ENCODE measurements around the gene ABCG2. TPM values are rescaled to one million over a fixed set of nuclear protein-coding genes. Genes with fewer than 3 reads are reported as not detected.
"Not testable (repeated sequence)": the region's sequence is repeated elsewhere in the genome, so short reads cannot be mapped to it uniquely, and the experiment has no call there.

Gene ABCG2
- total RNA-seq, 2 experiments from 2014 or later, result 0.75 to 0.81 TPM

- ChIA-PET POLR2A (no interaction called here), CTCF (no interaction called here)
- Mint-ChIP-seq H3K27ac (no peak overlapping the region), H3K27me3 (peaks cover 1% of the 10 kb centered on the region), H3K4me1 (ENCODE audit: low read depth) (no peaks in the 10 kb centered on the region), H3K36me3 (no peaks in the 10 kb centered on the region), H3K4me3 (no peak overlapping the region), H3K9me3 (no peaks in the 10 kb centered on the region)
- intact Hi-C loops (cut with micrococcal nuclease), result no loop called here
- no peak for DNase-seq
Observed at GRCh38 chr4:88134536-88135355, 23.7 kb downstream of the ABCG2 start.

GRCh38 chr4:88134111-88134510 lies 24.3 kb downstream of the ABCG2 start:
- Mint-ChIP-seq H3K4me3 (no peak overlapping the region), H3K4me1 (ENCODE audit: low read depth) (no peaks in the 10 kb centered on the region), H3K9me3 (no peaks in the 10 kb centered on the region), H3K27me3 (peaks cover 1% of the 10 kb centered on the region), H3K36me3 (no peaks in the 10 kb centered on the region), H3K27ac (no peak overlapping the region)
- ChIA-PET POLR2A (no interaction called here), CTCF (no interaction called here)
- intact Hi-C loops (cut with micrococcal nuclease), result no loop called here
- no peak for DNase-seq

DNA sequence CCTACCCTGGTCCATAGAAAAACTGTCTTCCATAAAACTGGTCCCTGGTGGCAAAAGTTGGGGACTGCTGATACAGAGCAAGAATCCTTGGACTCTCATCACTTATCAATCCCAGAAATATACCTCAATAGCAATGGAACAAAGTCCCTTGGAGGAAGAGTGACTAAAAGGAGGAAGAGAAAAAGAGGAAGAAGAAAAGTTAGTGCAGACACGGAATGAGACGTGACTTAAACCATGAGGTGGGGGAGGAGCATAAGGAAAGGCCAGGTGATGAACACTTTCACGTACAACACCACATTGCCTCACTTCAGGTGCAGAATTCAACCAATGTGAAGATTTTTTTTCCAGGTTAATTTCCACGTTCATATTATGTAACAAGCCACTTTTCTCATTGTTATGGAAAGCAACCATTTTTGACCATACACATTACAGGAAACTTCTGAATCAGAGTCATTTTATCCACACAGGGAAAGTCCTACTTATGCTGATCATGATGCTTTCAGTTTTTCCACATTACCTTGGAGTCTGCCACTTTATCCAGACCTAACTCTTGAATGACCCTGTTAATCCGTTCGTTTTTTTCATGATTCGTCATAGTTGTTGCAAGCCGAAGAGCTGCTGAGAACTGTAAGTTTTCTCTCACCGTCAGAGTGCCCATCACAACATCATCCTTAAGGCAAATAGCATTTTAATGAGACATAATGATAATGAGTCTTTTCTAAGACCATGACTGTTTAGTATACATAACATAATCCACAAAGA lies 27.7 kb downstream of the ABCG2 start:
- H3K4me1 Mint-ChIP-seq (ENCODE audit: low read depth), result no peaks in the 10 kb centered on the region
- CTCF ChIA-PET, result no interaction called here
- POLR2A ChIA-PET, result no interaction called here

DNA sequence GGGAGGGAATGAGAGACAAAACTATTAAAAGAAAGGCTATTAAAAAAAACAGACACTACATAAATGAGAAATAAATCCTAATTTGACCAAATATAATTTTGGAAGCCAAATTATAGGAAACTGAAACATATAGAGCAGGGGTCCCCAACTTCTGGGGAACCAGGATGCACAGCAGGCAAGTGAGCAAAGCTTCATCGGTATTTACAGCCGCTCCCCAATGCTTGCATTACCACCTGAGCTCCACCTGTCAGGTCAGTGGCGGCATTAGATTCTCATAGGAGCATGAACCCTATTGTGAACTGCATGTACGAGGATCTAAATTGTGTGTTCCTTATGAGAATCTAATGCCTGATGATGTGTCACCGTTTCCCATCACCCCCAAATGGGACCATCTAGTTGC lies 28.4 kb downstream of the ABCG2 start:
- intact Hi-C loops (cut with micrococcal nuclease), result no loop called here
- CTCF ChIA-PET, result no interaction called here
- Mint-ChIP-seq H3K4me1 (ENCODE audit: low read depth) (no peaks in the 10 kb centered on the region), H3K4me3 (no peak overlapping the region), H3K36me3 (no peaks in the 10 kb centered on the region), H3K9me3 (no peaks in the 10 kb centered on the region), H3K27me3 (peaks cover 1% of the 10 kb centered on the region), H3K27ac (no peak overlapping the region)
- DNase-seq, result no peak
- POLR2A ChIA-PET, result no interaction called here

More for the DNA sequence above, 27.7 kb downstream of the ABCG2 start:
- no peak for DNase-seq
- Mint-ChIP-seq H3K36me3 (no peaks in the 10 kb centered on the region), H3K27me3 (peaks cover 1% of the 10 kb centered on the region), H3K9me3 (no peaks in the 10 kb centered on the region), H3K27ac (no peak overlapping the region), H3K4me3 (no peak overlapping the region)
- intact Hi-C loops (cut with micrococcal nuclease), result no loop called here

GRCh38 chr4:88122260-88122659 lies 36.2 kb downstream of the ABCG2 start:
- intact Hi-C loops (cut with micrococcal nuclease); POLR2A ChIA-PET; H3K4me1 Mint-ChIP-seq (ENCODE audit: low read depth); H3K4me3 Mint-ChIP-seq; H3K27me3 Mint-ChIP-seq; DNase-seq; CTCF ChIA-PET; H3K27ac Mint-ChIP-seq: not testable (repeated sequence)
- Mint-ChIP-seq H3K36me3 (peaks cover 13% of the 10 kb centered on the region), H3K9me3 (peaks cover 23% of the 10 kb centered on the region)

DNA sequence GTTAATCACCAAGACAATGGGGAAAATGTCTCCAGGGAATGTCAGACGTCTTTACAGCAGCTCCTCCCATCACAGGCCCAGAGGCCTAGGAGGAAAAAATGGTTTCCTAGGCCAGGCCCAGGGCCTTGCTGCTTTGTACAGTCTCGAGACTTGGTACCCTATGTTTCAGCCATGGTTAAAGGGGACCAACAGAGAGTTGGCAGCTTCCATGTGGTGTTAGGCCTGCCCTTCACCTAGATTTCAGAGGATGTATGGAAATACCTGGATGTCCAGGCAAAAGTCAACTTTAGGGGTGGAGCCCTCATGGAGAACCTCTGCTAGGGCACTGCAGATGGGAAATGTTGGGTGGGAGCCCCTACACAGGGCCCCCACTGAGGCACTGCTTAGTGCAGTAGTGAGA lies 38.5 kb downstream of the ABCG2 start:
- intact Hi-C loops (cut with micrococcal nuclease), result no loop called here
- peaks cover 23% of the 10 kb centered on the region for H3K9me3 Mint-ChIP-seq
- H3K27ac Mint-ChIP-seq, result no peak overlapping the region
- H3K36me3 Mint-ChIP-seq, result peaks cover 13% of the 10 kb centered on the region
- CTCF ChIA-PET, result no interaction called here
- peaks cover 3% of the 10 kb centered on the region for H3K27me3 Mint-ChIP-seq
- POLR2A ChIA-PET, result no interaction called here
- H3K4me3 Mint-ChIP-seq, result no peak overlapping the region
- H3K4me1 Mint-ChIP-seq (ENCODE audit: low read depth), result no peaks in the 10 kb centered on the region
- no peak for DNase-seq

DNA sequence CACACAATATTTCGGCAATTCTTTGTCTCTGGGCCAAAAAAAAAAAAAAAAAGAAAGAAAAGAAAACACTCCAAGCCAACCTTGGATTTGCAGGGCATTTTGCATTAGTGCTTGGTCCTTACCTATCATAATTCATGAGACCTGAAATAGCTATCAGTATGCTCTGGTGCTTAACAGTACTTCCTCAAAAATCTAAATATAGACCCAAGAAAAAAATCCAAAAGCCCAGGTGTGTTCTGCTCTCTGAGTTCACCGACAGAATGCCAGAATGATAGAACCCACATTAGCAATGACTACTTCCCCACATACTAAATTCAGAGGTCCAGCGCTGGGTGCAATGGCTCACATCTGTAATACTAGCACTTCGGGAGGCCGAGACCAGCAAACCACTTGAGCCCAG lies 42.9 kb downstream of the ABCG2 start:
- POLR2A ChIA-PET, result no interaction called here
- no peak for DNase-seq
- intact Hi-C loops (cut with micrococcal nuclease), result no loop called here

GRCh38 chr4:88112856-88113255 lies 45.6 kb downstream of the ABCG2 start:
- ChIA-PET CTCF (no interaction called here), POLR2A (no interaction called here)
- Mint-ChIP-seq H3K9me3 (no peaks in the 10 kb centered on the region), H3K4me1 (ENCODE audit: low read depth) (no peaks in the 10 kb centered on the region), H3K27me3 (no peaks in the 10 kb centered on the region), H3K36me3 (no peaks in the 10 kb centered on the region), H3K27ac (no peak overlapping the region), H3K4me3 (no peak overlapping the region)
- intact Hi-C loops (cut with micrococcal nuclease), result no loop called here
- DNase-seq, result no peak

More for the DNA sequence above, 42.9 kb downstream of the ABCG2 start:
- CTCF ChIA-PET, result interaction anchor here (1.0 kb wide), 1 partner anchor 77 kb away, joined by 4 read pairs; no protein-coding TSS in a partner anchor
- no peaks in the 10 kb centered on the region for H3K27me3 Mint-ChIP-seq
- H3K27ac Mint-ChIP-seq, result no peak overlapping the region
- no peak overlapping the region for H3K4me3 Mint-ChIP-seq
- H3K4me1 Mint-ChIP-seq (ENCODE audit: low read depth), result no peaks in the 10 kb centered on the region
- H3K9me3 Mint-ChIP-seq, result peaks cover 17% of the 10 kb centered on the region
- H3K36me3 Mint-ChIP-seq, result peaks cover 7% of the 10 kb centered on the region

GRCh38 chr4:88110826-88111225 lies 47.6 kb downstream of the ABCG2 start:
- H3K36me3 Mint-ChIP-seq, result no peaks in the 10 kb centered on the region
- no peak overlapping the region for H3K27ac Mint-ChIP-seq
- H3K9me3 Mint-ChIP-seq, result no peaks in the 10 kb centered on the region
- POLR2A ChIA-PET, result no interaction called here
- intact Hi-C loops (cut with micrococcal nuclease), result no loop called here
- CTCF ChIA-PET, result interaction anchor here (0.6 kb wide), 1 partner anchor 62 kb away, joined by 3 read pairs; no protein-coding TSS in a partner anchor
- H3K4me3 Mint-ChIP-seq, result no peak overlapping the region
- peaks cover 2% of the 10 kb centered on the region for H3K4me1 Mint-ChIP-seq (ENCODE audit: low read depth)
- no peaks in the 10 kb centered on the region for H3K27me3 Mint-ChIP-seq
- DNase-seq, result no peak

DNA sequence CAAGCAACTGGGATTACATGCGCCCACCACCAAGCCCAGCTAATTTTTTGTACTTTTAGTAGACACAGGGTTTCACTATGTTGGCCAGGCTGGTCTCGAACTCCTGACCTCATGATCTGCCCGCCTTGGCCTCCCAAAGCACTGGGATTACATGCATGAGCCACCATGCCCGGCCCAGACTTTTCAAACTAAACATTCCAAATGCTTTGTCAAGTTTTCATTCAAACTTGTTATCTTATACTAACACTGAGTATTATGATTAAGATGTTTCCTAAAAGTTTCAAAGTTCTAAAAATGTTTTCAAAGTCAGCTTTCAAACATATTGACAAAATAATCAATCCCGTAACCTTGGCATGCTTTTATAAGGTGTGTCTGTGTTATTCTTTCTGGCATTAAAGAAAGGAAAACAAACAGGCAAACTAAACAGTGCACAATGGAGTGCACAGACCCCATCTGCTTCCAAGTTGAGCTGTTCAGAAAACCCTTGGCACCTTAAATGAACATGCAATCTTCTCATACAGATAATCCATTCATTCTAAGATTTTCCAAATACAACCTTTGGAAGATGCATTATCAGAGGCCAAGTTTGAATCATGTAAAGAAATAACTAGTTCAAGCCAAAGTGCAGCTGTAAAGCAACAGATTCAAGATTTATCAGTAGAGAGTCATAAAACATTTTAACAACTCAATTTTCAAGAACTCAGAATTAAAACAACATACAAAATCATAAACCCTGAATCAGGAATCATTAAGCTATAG lies 49.1 kb downstream of the ABCG2 start:
- CTCF ChIA-PET, result interaction anchor here (1.1 to 1.4 kb wide), 2 partner anchors 34 to 110 kb away, joined by 3 to 4 read pairs; no protein-coding TSS in a partner anchor

GRCh38 chr4:88108747-88109122 lies 49.7 kb downstream of the ABCG2 start:
- H3K27ac Mint-ChIP-seq, result no peak overlapping the region
- DNase-seq, result no peak
- peaks cover 2% of the 10 kb centered on the region for H3K4me1 Mint-ChIP-seq (ENCODE audit: low read depth)
- no peaks in the 10 kb centered on the region for H3K9me3 Mint-ChIP-seq
- H3K27me3 Mint-ChIP-seq, result peaks cover under 1% of the 10 kb centered on the region
- ChIA-PET CTCF (no interaction called here), POLR2A (no interaction called here)
- no peak overlapping the region for H3K4me3 Mint-ChIP-seq
- H3K36me3 Mint-ChIP-seq, result no peaks in the 10 kb centered on the region
- intact Hi-C loops (cut with micrococcal nuclease), result no loop called here

More for the DNA sequence above, 49.1 kb downstream of the ABCG2 start:
- no peak for DNase-seq
- peaks cover 2% of the 10 kb centered on the region for H3K4me1 Mint-ChIP-seq (ENCODE audit: low read depth)
- H3K4me3 Mint-ChIP-seq, result no peak overlapping the region
- no peaks in the 10 kb centered on the region for H3K36me3 Mint-ChIP-seq
- no peaks in the 10 kb centered on the region for H3K9me3 Mint-ChIP-seq
- no peaks in the 10 kb centered on the region for H3K27me3 Mint-ChIP-seq
- POLR2A ChIA-PET, result no interaction called here
- no peak overlapping the region for H3K27ac Mint-ChIP-seq
- intact Hi-C loops (cut with micrococcal nuclease), result no loop called here

- not testable (repeated sequence) for H3K27ac Mint-ChIP-seq
- CTCF ChIA-PET, result interaction anchor here (1.1 kb wide), 1 partner anchor 103 kb away, joined by 3 read pairs; no protein-coding TSS in a partner anchor
Observed at GRCh38 chr4:88108108-88108465, 50.4 kb downstream of the ABCG2 start.

More at GRCh38 chr4:88108108-88108465, 50.4 kb downstream of the ABCG2 start:
- DNase-seq; POLR2A ChIA-PET; H3K27me3 Mint-ChIP-seq; H3K4me3 Mint-ChIP-seq; H3K9me3 Mint-ChIP-seq; H3K36me3 Mint-ChIP-seq; intact Hi-C loops (cut with micrococcal nuclease); H3K4me1 Mint-ChIP-seq (ENCODE audit: low read depth): not testable (repeated sequence)
